ENCODE measurements around the gene CDC73. TPM values are rescaled to one million over a fixed set of nuclear protein-coding genes. Genes with fewer than 3 reads are reported as not detected.
A peak's percentile ranks its signal among the peaks of the same experiment; 100 is the strongest.
"Not testable (repeated sequence)": the region's sequence is repeated elsewhere in the genome, so short reads cannot be mapped to it uniquely, and the experiment has no call there.

CDC73 gene
- total RNA-seq, 1 experiment from 2014 or later = 63.2 TPM

DNA sequence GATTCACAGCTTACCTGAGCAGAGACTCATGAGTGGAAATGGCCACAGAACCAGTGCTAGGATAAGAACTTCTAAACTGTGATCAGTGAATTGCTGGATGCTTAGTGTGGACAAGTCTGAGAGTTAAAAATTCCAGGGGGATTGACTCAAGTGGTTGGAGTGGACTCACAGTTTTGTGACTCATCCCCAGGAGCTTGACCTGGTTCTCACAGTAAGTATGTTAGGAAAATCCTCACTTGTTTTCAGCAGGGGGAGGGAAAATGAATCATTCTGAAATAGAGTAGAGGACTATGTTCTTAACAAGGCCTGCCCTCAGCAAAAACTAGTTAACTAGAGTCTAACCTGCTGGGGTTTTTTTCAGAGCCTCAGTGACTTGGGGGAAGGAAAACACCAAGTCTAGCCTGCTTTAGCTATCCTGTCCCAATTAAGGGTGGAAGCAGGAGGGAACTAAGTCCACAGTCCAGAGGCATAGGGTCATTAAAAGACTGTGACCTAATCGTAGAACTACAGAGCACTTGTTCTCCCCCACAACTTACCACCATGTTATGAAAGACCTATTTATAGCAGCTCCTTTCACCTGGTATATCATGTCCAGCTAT is 6.1 kb upstream of the CDC73 start (continued):
- TF ChIP-seq, protein P1, sequence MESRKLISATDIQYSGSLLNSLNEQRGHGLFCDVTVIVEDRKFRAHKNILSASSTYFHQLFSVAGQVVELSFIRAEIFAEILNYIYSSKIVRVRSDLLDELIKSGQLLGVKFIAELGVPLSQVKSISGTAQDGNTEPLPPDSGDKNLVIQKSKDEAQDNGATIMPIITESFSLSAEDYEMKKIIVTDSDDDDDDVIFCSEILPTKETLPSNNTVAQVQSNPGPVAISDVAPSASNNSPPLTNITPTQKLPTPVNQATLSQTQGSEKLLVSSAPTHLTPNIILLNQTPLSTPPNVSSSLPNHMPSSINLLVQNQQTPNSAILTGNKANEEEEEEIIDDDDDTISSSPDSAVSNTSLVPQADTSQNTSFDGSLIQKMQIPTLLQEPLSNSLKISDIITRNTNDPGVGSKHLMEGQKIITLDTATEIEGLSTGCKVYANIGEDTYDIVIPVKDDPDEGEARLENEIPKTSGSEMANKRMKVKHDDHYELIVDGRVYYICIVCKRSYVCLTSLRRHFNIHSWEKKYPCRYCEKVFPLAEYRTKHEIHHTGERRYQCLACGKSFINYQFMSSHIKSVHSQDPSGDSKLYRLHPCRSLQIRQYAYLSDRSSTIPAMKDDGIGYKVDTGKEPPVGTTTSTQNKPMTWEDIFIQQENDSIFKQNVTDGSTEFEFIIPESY (IDR thresholded peaks at IDR 0.05; ENCODE audit: extremely low read depth, insufficient replicate concordance, low read length) = peak; percentile 50
- no peak for TF ChIP-seq ATF3 (IDR thresholded peaks at IDR 0.05)

DNA sequence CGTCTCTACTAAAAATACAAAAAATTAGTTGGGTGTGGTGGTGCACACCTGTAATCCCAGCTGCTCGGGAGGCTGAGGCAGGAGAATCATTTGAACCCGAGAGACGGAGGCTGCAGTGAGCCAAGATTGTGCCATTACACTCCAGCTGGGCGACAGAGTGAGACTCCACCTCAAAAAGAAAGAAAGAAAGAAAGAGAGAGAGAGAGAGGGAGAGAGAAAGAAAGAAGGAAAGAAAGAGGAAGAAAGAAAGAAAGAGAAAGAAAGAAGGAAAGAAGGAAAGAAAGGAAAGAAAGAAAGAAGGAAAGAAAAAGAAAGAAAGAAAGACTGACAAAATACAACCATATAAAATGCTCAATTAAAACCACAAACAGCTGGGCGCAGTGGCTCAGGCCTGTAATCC is 4.7 kb upstream of the CDC73 start:
- H3K9me2 ChIP-seq (ENCODE audit: insufficient read depth); H3K4me2 ChIP-seq (ENCODE audit: low read length); H3K27ac ChIP-seq (ENCODE audit: low read depth, low read length); POLR2A ChIA-PET; CTCF ChIA-PET; H2AFZ ChIP-seq (ENCODE audit: low read depth, low read length, poor library complexity, severe bottlenecking); H3K36me3 ChIP-seq (ENCODE audit: control insufficient read depth in 1 of 2, insufficient read depth in 2 of 2, low read length in 2 of 2); BruUV-seq (replicated peaks); H3K9me3 ChIP-seq (ENCODE audit: control insufficient read depth in 1 of 2, insufficient read depth in 1 of 2, low read depth in 1 of 2, low read length in 2 of 2); ATAC-seq; H3K27me3 ChIP-seq (ENCODE audit: insufficient read depth, low read length); H3K4me3 ChIP-seq (replicated peaks in 1 of 2; ENCODE audit: low read depth in 1 of 2, low read length in 2 of 2); H3K9ac ChIP-seq (ENCODE audit: low read length); H4K20me1 ChIP-seq (ENCODE audit: insufficient read depth); H3K79me2 ChIP-seq (ENCODE audit: insufficient read depth, low read length); DNase-seq (ENCODE audit: low read depth, low spot score); intact Hi-C loops (cut with micrococcal nuclease): not testable (repeated sequence)
- RAD21 ChIA-PET (ENCODE audit: low non-redundant PET in 1 of 2, low total read pairs in 2 of 2, uncharacterized antibody in 2 of 2, unreplicated experiment in 2 of 2) = interaction anchor here in 1 of 2 experiments (0.7 kb wide), 1 partner anchor 11 kb away, joined by 4 read pairs; no protein-coding TSS in a partner anchor
- H3K4me1 ChIP-seq (ENCODE audit: control insufficient read depth in 1 of 2, insufficient read depth in 2 of 2, low read length in 2 of 2) = peaks cover 11 to 28% of the 10 kb centered on the region in 2 experiments

DNA sequence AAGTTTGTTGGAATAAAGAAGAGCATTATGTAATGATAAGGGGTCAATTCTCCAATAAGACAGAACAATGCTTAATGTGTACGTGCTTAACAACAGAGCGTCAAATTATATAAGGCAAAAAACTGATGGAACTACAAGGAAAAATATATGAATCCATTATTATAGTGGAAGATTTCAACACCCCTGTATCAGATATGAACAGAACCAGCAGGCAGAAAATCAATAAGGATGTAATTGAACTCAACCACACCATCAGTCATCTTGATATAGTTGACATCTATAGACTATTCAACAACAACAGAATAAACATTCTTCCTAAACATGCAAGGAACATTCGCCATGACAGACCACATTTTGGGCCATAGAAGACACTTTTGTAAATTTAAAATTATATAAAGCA is 3.6 kb upstream of the CDC73 start:
- Histone ChIP-seq H3K27me3 (ENCODE audit: insufficient read depth, low read length) (no peaks in the 10 kb centered on the region), H3K36me3 (ENCODE audit: control insufficient read depth in 1 of 2, insufficient read depth in 2 of 2, low read length in 2 of 2) (no peaks in the 10 kb centered on the region), H3K4me2 (ENCODE audit: low read length) (no peak overlapping the region), H3K79me2 (ENCODE audit: insufficient read depth, low read length) (peaks cover 11% of the 10 kb centered on the region), H4K20me1 (ENCODE audit: insufficient read depth) (no peaks in the 10 kb centered on the region), H3K4me3 (replicated peaks in 1 of 2; ENCODE audit: low read depth in 1 of 2, low read length in 2 of 2) (no peak overlapping the region), H3K9ac (ENCODE audit: low read length) (no peak overlapping the region), H3K9me2 (ENCODE audit: insufficient read depth) (no peaks in the 10 kb centered on the region), H3K9me3 (ENCODE audit: control insufficient read depth in 1 of 2, insufficient read depth in 1 of 2, low read depth in 1 of 2, low read length in 2 of 2) (no peaks in the 10 kb centered on the region), H2AFZ (ENCODE audit: low read depth, low read length, poor library complexity, severe bottlenecking) (peak overlapping the region; percentile 5), H3K4me1 (ENCODE audit: control insufficient read depth in 1 of 2, insufficient read depth in 2 of 2, low read length in 2 of 2) (peaks cover 10 to 28% of the 10 kb centered on the region in 2 experiments), H3K27ac (ENCODE audit: low read depth, low read length) (no peak overlapping the region)
- DNase-seq (ENCODE audit: low read depth, low spot score) (no peak), ATAC-seq (no peak)
- RAD21 ChIA-PET (ENCODE audit: low non-redundant PET in 1 of 2, low total read pairs in 2 of 2, uncharacterized antibody in 2 of 2, unreplicated experiment in 2 of 2) = no interaction called here
- intact Hi-C loops (cut with micrococcal nuclease) = no loop called here
- POLR2A ChIA-PET = no interaction called here
- no TSS peak for BruUV-seq (replicated peaks)
- CTCF ChIA-PET = no interaction called here
- TF ChIP-seq CTCF (IDR thresholded peaks at IDR 0.05 in 2 of 3, conservative IDR thresholded peaks at IDR 0.05 in 1 of 3; ENCODE audit: borderline replicate concordance in 1 of 3, insufficient read depth in 1 of 3, low read depth in 2 of 3, low read length in 2 of 3) (no peak), TCF7L2 (IDR thresholded peaks at IDR 0.05; ENCODE audit: borderline replicate concordance, extremely low read depth, insufficient read depth, insufficient read length) (no peak), SIN3A (IDR thresholded peaks at IDR 0.05; ENCODE audit: low read depth) (no peak), ZNF274 (IDR thresholded peaks at IDR 0.05; ENCODE audit: low read depth, low read length) (no peak), ELF1 (IDR thresholded peaks at IDR 0.05; ENCODE audit: borderline replicate concordance, low read depth) (no peak), POLR2A (IDR thresholded peaks at IDR 0.05; ENCODE audit: borderline replicate concordance, extremely low read depth, insufficient read depth, insufficient read length) (no peak), POLR2AphosphoS5 (IDR thresholded peaks at IDR 0.05; ENCODE audit: low read depth, low read length) (no peak), FOSL1 (IDR thresholded peaks at IDR 0.05; ENCODE audit: low read depth) (no peak), ATF3 (IDR thresholded peaks at IDR 0.05) (no peak), SRF (IDR thresholded peaks at IDR 0.05; ENCODE audit: low read depth) (no peak), EGR1 (IDR thresholded peaks at IDR 0.05; ENCODE audit: low read depth) (no peak), ZFX (IDR thresholded peaks at IDR 0.05) (no peak)

All from HCT116 (cell line).